Activated CD4-positive, alpha-beta T cell treated with anti-CD3 and anti-CD28 coated beads, Interleukin-2, amount 10 ng/mL, durations not matched to agents 24 days and 14 days (primary cell): ENCODE data around the gene MCF2L. TPM values are rescaled to one million over a fixed set of nuclear protein-coding genes. Genes with fewer than 3 reads are reported as not detected.

ENCODE experiments used
- DNase-seq: peaks from one replicate; pipeline ENCODE4 v3.0.0; 2022
- H3K27ac Mint-ChIP-seq: one replicate; pipeline ENCODE4 v1.8.0; 2022; ENCODE audit warnings: mild to moderate bottlenecking, mixed read lengths
- H3K27me3 Mint-ChIP-seq: one replicate; pipeline ENCODE4 v1.8.0; 2022; ENCODE audit warnings: mixed read lengths
- H3K36me3 Mint-ChIP-seq: one replicate; pipeline ENCODE4 v1.8.0; 2022; ENCODE audit warnings: low read depth, mild to moderate bottlenecking, mixed read lengths
- H3K4me1 Mint-ChIP-seq: one replicate; pipeline ENCODE4 v1.8.0; 2021; ENCODE audit warnings: mixed read lengths
- H3K4me3 Mint-ChIP-seq: one replicate; pipeline ENCODE4 v1.8.0; 2022; ENCODE audit warnings: mild to moderate bottlenecking, moderate library complexity, mixed read lengths
- H3K9me3 Mint-ChIP-seq: one replicate; pipeline ENCODE4 v1.8.0; 2021; ENCODE audit warnings: mixed read lengths
- intact Hi-C: fragments of 100-400 bp; cut with micrococcal nuclease; formaldehyde crosslinking; loops from one replicate; pipeline ENCODE4 v1.15.1; 2023
- total RNA-seq: library from RNA; stranded (reverse); gene quantifications from 2 replicates; pipeline ENCODE4 v1.2.3, GENCODE V29; 2022

The MCF2L gene
- total RNA-seq, 1 donor from 2014 or later: 0.09 TPM

DNA sequence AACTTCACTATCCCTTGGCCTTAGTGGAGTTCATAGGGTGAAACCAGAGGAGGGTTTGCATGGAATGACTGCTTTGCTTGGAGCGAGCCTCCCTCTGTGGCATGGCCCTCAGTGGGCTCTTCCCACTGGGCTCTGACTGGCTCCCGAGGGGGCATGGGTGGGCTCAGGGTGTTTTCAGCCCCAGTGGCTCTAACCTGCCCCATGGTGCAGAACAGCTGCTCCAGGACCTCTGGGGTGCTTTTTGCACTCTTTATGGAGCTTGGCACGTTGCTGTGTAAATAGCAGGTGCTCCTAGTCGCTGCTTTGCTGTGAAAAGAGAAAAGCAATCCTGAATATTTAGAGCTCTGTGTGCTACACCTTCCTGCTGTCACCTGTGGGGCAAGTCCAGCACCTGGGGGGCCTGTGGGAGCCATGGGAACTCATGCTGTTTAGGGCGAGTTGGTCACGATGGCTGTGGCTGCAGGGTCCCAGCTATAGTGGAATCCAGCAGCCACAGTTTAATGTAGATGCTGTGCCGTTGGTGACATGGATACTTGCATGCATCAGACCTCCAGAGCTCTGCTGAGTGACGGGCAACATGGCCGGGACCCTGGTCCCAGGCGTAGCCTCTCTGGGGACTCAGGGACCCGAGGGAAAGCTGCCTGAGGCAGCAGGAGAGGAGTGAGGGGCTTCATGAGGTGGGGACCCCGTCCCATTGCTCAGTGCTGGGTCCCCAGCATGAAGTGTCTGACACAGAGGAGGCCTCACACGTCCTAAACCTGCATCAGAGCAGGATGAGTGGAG is 14.3 kb upstream of the MCF2L start:
- intact Hi-C loops: no loop called here
- no peaks in the 10 kb centered on the region for H3K9me3 Mint-ChIP-seq
- no peaks in the 10 kb centered on the region for H3K36me3 Mint-ChIP-seq
- no peak overlapping the region for H3K4me3 Mint-ChIP-seq
- H3K27me3 Mint-ChIP-seq: peaks cover 16% of the 10 kb centered on the region
- H3K27ac Mint-ChIP-seq: no peak overlapping the region
- H3K4me1 Mint-ChIP-seq: no peaks in the 10 kb centered on the region
- no peak for DNase-seq

DNA sequence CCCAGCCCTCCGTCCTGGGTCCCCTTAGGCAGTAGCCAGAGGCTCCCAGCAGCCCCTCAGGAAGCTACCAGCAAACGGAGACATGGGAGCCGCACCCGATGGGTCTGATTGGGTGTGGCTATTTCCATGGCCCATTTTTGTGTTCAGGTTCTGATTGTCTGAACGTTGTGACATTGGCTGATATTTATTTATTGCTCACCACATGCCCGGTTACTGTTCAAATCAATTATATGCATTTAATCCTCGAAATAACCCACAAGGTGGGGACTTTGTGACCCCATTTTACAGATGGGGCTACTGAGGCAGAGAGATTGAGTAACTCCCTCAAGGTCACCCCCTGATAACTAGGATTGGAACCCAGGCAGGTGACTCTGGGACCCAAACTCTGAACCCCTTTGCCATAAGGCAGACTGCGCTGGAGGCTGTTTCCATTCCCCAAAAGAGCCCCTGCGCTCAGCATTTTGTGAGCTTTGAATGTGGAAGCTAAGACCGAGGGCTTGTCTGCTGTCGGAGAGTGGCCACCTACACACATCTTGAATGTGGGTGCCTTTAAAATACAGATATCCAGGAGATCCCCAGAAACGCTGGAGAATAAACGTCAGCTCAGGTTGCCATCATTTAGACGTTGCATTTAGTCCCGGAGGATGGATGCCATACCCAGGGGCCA is 13.6 kb upstream of the MCF2L start:
- Mint-ChIP-seq H3K4me1 (no peaks in the 10 kb centered on the region), H3K36me3 (no peaks in the 10 kb centered on the region), H3K27ac (no peak overlapping the region), H3K9me3 (no peaks in the 10 kb centered on the region), H3K4me3 (no peak overlapping the region), H3K27me3 (peaks cover 9% of the 10 kb centered on the region)
- intact Hi-C loops: no loop called here
- DNase-seq: no peak

DNA sequence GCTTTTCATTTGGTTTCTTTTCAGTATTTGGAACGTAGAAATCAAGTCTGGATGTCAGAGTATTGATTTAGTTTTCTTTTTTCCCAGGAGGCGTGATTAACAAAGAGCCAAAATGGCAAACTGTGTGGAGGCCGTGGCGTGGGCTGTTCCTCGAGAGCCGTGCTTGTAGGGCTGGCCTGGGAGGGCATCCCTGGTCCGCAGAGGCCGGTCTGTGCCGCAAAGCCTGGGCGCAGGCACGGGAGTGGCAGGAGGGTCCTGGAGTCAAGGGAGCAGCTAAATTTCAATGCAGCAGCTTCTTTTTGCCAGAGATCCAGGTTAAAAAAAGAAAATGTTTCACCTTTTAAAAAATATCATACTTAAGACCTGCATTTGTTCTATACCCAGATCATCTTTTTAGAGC is 13.1 kb upstream of the MCF2L start:
- Mint-ChIP-seq H3K36me3 (no peaks in the 10 kb centered on the region), H3K27ac (no peak overlapping the region), H3K4me3 (no peak overlapping the region), H3K27me3 (peaks cover 6% of the 10 kb centered on the region), H3K4me1 (no peaks in the 10 kb centered on the region), H3K9me3 (no peaks in the 10 kb centered on the region)
- DNase-seq: no peak
- intact Hi-C loops: no loop called here

DNA sequence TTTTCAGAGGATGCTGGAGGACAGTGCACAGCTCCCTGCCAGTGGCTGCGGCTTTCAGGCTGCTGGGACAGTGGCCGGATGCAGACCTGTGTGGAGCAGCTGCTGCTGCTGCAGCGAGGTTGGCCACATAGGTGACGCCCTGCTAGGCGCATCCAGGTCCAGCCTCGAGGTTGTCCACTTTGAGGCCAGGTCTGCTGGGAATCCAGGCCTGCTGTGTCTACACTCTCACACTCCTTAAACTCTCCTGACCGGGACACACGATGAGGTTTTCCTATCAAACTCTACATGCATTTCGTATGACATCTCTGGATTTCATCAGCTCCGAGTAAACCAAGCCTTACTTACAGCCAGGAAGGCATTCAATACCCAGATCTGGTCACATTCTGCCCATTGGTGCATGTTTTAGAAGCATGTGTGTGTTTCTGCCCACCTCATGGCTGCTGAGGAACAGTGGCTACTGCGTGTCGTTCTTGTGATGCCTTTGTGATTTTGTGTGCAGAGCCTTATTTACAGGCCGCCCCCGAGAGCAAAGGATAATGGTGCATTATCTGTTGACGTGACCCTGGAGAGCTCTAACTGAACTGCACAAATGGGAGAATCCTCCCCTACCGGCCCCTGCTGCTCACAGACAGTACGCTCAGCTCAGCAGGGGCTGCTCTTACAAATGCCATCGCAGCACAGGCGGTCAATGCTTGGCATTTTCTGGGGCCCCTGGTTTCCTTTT is 12.3 kb upstream of the MCF2L start:
- intact Hi-C loops: no loop called here
- Mint-ChIP-seq H3K36me3 (no peaks in the 10 kb centered on the region), H3K4me3 (no peak overlapping the region), H3K27ac (no peak overlapping the region), H3K27me3 (peaks cover 4% of the 10 kb centered on the region), H3K4me1 (no peaks in the 10 kb centered on the region), H3K9me3 (no peaks in the 10 kb centered on the region)
- DNase-seq: no peak

DNA sequence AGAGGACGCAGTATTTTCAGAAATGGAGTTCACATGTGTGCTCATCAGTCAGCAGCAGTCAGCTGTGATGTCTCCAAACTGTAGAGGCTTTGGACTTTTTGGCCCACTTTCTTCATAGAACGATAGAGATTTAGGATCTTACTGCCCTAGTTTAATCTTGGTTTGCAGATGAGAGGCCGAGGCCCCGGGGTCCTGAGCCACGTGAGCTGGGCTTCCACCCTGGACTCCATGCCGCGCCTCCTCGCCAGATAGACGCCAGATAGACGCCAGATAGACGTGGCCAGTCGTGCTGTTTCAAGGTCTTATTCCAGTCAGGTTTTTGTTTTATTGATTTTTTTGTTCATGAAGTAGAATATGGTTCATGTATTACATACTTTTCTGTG is 11.7 kb upstream of the MCF2L start:
- Mint-ChIP-seq H3K9me3 (no peaks in the 10 kb centered on the region), H3K4me1 (no peaks in the 10 kb centered on the region), H3K27ac (no peak overlapping the region), H3K36me3 (no peaks in the 10 kb centered on the region), H3K4me3 (no peak overlapping the region), H3K27me3 (peaks cover 3% of the 10 kb centered on the region)
- intact Hi-C loops: no loop called here
- DNase-seq: no peak

DNA sequence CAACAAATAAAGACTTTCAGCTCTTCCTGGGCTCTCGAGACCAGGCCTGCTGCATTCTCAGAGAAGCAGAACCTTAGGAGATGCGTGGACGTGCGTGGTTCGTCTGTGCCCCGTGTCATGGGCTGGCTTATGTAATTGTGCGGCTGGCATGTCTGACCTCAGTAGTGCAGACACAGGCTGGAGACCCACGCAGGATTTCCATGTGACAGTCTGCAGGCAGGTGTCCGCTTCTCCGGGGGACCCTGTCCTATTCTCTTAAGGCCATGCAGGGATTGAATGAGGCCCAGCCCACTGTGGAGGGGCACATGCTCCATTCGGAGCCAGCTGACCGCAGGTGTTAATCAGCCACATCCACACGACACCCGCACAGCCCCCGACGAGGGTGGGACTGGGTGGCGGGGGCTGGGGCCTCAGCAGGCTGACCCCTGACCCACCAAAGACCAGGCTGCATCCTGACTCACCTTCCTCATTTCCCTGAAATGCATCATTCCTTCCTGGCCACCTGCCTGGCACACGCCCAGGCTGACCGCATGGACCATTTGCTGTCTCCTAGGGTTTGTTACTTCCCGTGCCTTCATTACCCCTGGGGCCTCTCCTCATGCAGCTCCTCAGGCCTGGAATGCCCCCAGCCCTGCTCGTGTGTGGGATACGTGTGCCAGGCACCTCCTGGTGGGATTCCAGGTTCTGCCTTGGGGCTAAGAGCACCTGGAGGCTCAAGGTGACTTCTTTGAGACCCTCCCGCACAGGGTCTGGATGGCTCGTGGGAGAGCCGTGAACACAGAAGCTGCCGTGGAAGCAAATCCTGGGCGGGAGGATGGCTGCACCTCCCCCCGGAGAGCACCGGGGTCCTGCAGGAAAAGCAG is 10.7 kb upstream of the MCF2L start:
- Mint-ChIP-seq H3K27me3 (no peaks in the 10 kb centered on the region), H3K27ac (no peak overlapping the region), H3K4me1 (no peaks in the 10 kb centered on the region), H3K36me3 (no peaks in the 10 kb centered on the region), H3K9me3 (no peaks in the 10 kb centered on the region), H3K4me3 (no peak overlapping the region)
- intact Hi-C loops: no loop called here
- DNase-seq: no peak

DNA sequence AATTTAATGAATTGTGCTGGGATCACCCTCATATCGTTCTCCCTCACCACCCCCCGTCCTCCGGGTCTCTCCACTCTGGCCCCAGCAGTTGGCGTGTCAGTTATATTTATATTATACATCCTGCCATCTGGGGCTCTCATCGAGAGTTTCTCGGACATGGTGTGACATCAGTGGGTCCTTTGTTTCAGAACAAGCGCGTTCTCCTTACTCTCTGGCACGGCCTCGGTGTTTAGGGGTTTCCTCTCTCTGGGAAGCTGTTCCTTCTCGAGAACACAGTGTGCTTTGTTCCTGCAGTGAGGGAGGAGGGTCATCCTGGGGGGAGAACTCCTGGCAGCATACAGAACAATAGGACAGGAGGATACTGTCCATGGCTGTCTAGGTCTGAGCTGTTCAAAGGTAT is 9.8 kb upstream of the MCF2L start:
- DNase-seq: no peak
- no peaks in the 10 kb centered on the region for H3K9me3 Mint-ChIP-seq
- no peak overlapping the region for H3K4me3 Mint-ChIP-seq
- H3K27ac Mint-ChIP-seq: no peak overlapping the region
- no peaks in the 10 kb centered on the region for H3K27me3 Mint-ChIP-seq
- intact Hi-C loops: no loop called here
- no peaks in the 10 kb centered on the region for H3K36me3 Mint-ChIP-seq
- H3K4me1 Mint-ChIP-seq: no peaks in the 10 kb centered on the region

DNA sequence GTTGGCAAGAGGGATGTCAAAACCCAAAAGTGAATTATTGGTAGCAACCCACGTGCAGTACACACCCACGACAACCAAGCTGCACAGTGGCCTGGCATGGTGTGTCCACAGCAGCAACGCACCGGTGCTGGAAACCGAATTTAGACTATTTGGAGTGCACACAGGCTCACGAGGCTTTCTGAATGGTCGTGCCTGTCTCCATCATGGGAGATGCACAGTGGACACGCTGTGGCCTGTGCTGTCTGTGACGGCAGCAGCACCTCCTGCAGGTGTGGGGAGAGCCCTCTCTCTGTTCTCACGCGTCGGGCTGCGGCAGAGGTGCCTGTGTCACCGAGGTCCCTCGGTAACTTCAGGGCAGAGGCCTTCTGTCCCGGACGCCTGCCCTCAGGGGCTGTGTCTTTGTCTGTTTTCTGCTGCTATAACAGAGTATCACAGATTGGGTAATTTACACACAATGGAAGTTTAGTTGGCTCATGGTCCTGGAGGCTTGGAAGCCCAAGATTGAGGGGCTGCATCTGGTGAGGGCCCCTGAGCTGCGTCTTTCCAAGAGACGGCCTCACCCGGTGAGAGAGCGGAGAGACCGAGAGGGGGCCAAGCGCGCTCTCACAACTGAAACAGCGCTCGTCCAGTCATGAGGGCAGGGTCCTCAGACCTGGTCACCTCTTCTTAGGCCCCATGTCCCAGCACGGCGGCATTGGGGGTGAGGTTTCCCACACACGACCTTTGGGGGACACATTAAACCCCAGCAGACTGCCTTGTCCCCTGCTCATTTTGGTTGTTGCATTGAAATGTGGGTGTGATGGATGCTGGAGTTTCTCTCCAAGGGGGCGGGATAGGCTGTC is 9.1 kb upstream of the MCF2L start:
- Mint-ChIP-seq H3K27ac (no peak overlapping the region), H3K36me3 (no peaks in the 10 kb centered on the region), H3K27me3 (no peaks in the 10 kb centered on the region), H3K4me3 (no peak overlapping the region), H3K9me3 (no peaks in the 10 kb centered on the region), H3K4me1 (no peaks in the 10 kb centered on the region)
- intact Hi-C loops: no loop called here
- DNase-seq: no peak

DNA sequence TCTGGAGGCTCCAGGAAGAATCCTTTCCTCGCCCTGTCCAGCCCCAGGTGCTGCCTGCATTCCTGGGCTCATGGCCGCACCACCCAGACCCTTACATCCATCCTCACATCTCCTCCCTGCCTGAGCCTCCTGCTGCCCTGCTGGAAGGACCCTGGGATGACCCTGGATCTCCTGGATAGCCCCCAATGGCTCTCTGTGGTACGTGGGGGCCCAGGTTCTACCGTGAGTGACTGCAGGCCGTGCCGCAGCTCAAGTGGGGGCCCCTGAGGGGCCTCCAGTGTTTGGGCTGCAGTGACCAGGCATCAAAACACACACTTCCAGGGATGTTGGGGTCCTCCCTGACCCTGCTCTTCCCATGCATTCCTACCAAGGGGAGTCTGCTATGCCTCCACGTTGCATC is 8.3 kb upstream of the MCF2L start:
- Mint-ChIP-seq H3K9me3 (no peaks in the 10 kb centered on the region), H3K27ac (no peak overlapping the region), H3K36me3 (no peaks in the 10 kb centered on the region), H3K4me1 (no peaks in the 10 kb centered on the region), H3K27me3 (no peaks in the 10 kb centered on the region), H3K4me3 (no peak overlapping the region)
- intact Hi-C loops: no loop called here
- no peak for DNase-seq

DNA sequence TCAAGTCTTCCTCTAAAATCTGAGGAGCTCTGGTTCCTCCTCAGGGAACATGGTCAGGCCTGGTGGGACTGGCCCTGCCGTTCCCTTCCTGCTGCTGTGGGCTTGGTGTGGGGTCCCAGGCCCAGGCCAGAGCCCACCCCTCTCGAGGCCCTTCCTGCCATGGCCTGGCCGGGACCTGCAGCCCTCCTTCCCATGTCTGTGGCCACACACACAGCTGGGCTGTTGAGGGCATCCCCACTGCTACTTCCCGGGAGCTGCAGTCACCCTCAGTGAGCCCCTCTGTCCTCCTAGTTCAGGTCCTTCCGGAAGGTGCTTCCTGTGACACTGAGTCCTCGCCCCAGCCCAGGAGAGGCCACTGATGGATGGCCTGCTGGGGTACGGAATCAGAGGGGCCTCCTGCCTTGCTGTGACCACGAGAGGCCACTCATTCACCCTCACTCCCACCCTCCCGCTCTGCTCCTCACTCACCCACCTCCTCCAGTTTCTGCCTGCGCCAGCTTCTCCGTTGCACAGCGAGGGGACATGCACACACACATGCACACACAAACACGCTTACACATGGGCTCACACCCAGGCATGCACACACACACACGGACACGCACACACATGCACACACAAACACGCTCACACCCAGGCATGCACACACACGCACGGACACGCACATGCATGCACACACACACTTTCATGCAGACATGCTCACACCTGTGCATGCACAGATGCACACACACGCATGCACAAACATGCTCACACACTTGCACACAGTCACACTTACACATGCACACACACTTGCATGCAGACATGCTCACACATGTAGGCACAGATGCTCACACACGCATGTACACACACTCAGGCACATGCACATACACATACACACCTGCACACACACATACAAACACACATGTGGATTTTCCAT is 7.3 kb upstream of the MCF2L start:
- no peak overlapping the region for H3K4me3 Mint-ChIP-seq
- no peaks in the 10 kb centered on the region for H3K9me3 Mint-ChIP-seq
- intact Hi-C loops: no loop called here
- DNase-seq: no peak
- peaks cover 4% of the 10 kb centered on the region for H3K27me3 Mint-ChIP-seq
- no peaks in the 10 kb centered on the region for H3K4me1 Mint-ChIP-seq
- H3K36me3 Mint-ChIP-seq: no peaks in the 10 kb centered on the region
- no peak overlapping the region for H3K27ac Mint-ChIP-seq

DNA sequence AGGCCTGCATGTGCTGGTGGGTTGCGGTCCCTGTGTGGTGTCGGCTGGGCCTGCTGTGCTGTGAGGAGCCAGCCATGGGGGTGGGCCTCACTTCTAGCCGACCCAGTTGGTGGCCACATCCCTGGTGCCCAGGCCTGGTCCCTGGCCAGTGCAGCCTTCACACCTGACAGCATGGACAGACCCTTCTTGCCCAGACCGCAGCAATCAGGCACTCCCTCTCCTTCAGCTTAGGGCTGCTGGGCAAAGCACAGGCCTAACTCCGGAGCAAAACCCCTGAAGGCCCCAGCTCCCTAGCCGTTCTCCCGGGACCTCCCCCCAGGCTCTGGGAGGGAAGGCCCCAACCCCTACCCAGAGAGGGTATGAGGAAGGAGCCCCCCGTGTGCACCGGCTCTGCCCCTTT is 6.6 kb upstream of the MCF2L start:
- Mint-ChIP-seq H3K9me3 (no peaks in the 10 kb centered on the region), H3K27ac (no peak overlapping the region), H3K4me3 (no peak overlapping the region), H3K36me3 (no peaks in the 10 kb centered on the region), H3K4me1 (no peaks in the 10 kb centered on the region), H3K27me3 (peaks cover 5% of the 10 kb centered on the region)
- DNase-seq: no peak
- intact Hi-C loops: no loop called here

DNA sequence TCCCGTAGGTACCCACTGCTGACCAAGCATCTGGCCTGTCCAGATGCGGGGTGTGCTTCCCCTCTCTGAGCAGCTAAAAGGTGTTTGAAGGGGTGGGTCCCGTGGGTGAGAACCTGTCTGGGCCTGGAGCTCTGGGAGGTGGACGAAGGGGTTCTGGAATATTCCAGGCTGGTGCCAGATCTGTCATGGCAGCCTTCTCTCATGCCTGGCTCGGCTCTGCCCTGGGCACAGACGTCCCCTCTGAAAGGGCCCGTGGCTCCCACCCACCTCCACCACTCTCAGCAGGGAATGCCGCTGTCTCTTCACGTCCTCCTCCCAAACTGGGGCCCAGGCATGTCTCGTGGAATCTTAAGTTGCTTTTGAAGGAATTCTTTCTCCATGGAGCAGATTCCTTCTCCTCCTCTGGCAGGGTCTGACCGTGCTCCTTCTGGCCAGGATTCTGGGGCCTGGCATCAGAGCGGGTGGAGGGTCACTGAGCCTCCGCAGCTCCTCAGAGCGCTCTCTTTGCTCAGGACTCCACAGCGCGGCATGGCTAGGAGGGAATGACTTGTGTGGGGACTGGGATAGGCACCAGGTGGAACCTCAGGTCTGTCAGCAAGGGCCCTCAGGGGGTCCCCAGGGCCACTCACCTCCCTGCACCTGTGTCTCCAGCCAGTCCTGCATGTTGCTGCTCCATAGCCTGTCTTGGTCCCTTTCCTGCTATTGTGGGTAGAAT is 5.9 kb upstream of the MCF2L start:
- no peaks in the 10 kb centered on the region for H3K4me1 Mint-ChIP-seq
- H3K9me3 Mint-ChIP-seq: no peaks in the 10 kb centered on the region
- H3K27me3 Mint-ChIP-seq: peaks cover 9% of the 10 kb centered on the region
- no peak overlapping the region for H3K4me3 Mint-ChIP-seq
- no peaks in the 10 kb centered on the region for H3K36me3 Mint-ChIP-seq
- no peak overlapping the region for H3K27ac Mint-ChIP-seq
- DNase-seq: no peak
- intact Hi-C loops: no loop called here
